Endothelial cell of hepatic sinusoid (primary cell): ENCODE measurements around the gene RPS19BP1.
"Not testable (repeated sequence)": the region's sequence is repeated elsewhere in the genome, so short reads cannot be mapped to it uniquely, and the experiment has no call there.

ENCODE experiments used
- in situ Hi-C: cut with HindIII; loops from 2 replicates; pipeline ENCODE4 v1.10.0; 2017; ENCODE audit warnings: low sequenced_read_pairs

RPS19BP1 gene

GRCh38 chr22:39530116-39530515, 2.4 kb downstream of the RPS19BP1 start:
- in situ Hi-C loops: loop anchor here (10.0 kb wide), 1 partner anchor 475 kb away; no protein-coding TSS in a partner anchor

GRCh38 chr22:39529487-39529851, 3.1 kb downstream of the RPS19BP1 start:
- in situ Hi-C loops: no loop called here

GRCh38 chr22:39528681-39529486, 3.7 kb downstream of the RPS19BP1 start:
- in situ Hi-C loops: no loop called here

- in situ Hi-C loops: no loop called here
These were observed 4.4 kb downstream of the RPS19BP1 start for GRCh38 chr22:39528080-39528661.

- in situ Hi-C loops: no loop called here
These were observed 5.0 kb downstream of the RPS19BP1 start for GRCh38 chr22:39527481-39527961.

- in situ Hi-C loops: no loop called here
These were observed 5.8 kb downstream of the RPS19BP1 start for GRCh38 chr22:39526736-39527171.

- in situ Hi-C loops: no loop called here
These were observed 6.9 kb downstream of the RPS19BP1 start for GRCh38 chr22:39525658-39525975.

- in situ Hi-C loops: no loop called here
These were observed 7.5 kb downstream of the RPS19BP1 start for GRCh38 chr22:39524753-39525657.

- in situ Hi-C loops: no loop called here
These were observed 8.3 kb downstream of the RPS19BP1 start for GRCh38 chr22:39524089-39524752.

GRCh38 chr22:39522567-39523300, 9.8 kb downstream of the RPS19BP1 start:
- in situ Hi-C loops: no loop called here

GRCh38 chr22:39522091-39522490, 10.5 kb downstream of the RPS19BP1 start:
- in situ Hi-C loops: not testable (repeated sequence)

- in situ Hi-C loops: not testable (repeated sequence)
These were observed 11.3 kb downstream of the RPS19BP1 start for GRCh38 chr22:39521106-39521885.

GRCh38 chr22:39520226-39521105, 12.1 kb downstream of the RPS19BP1 start, which contains the start of gene ATF4:
Gene ATF4, plus strand, starts transcription at chr22:39520562. Its CDS starts 884 bp downstream, at chr22:39521446.
- in situ Hi-C loops: no loop called here

- in situ Hi-C loops: loop anchor here (5.0 kb wide), 1 partner anchor 117 kb away; no protein-coding TSS in a partner anchor
These were observed 12.8 kb downstream of the RPS19BP1 start for GRCh38 chr22:39519681-39520225.

- in situ Hi-C loops: loop anchor here (5.0 kb wide), 1 partner anchor 117 kb away; no protein-coding TSS in a partner anchor
These were observed 13.4 kb downstream of the RPS19BP1 start for GRCh38 chr22:39518996-39519680.

- in situ Hi-C loops: loop anchor here (5.0 kb wide), 1 partner anchor 116 kb away; no protein-coding TSS in a partner anchor
These were observed 14.3 kb downstream of the RPS19BP1 start for GRCh38 chr22:39518144-39518786.

GRCh38 chr22:39517470-39517869, 15.1 kb downstream of the RPS19BP1 start:
- in situ Hi-C loops: loop anchor here (5.0 kb wide), 1 partner anchor 115 kb away; no protein-coding TSS in a partner anchor
